Non-pigmented ciliary epithelial cell (primary cell): ENCODE measurements around the gene HIPK2.

Source experiments
- DNase-seq: peaks from one replicate; pipeline ENCODE4 v3.0.0-alpha.2; 2010; ENCODE audit warnings: low read depth

The HIPK2 gene

DNA sequence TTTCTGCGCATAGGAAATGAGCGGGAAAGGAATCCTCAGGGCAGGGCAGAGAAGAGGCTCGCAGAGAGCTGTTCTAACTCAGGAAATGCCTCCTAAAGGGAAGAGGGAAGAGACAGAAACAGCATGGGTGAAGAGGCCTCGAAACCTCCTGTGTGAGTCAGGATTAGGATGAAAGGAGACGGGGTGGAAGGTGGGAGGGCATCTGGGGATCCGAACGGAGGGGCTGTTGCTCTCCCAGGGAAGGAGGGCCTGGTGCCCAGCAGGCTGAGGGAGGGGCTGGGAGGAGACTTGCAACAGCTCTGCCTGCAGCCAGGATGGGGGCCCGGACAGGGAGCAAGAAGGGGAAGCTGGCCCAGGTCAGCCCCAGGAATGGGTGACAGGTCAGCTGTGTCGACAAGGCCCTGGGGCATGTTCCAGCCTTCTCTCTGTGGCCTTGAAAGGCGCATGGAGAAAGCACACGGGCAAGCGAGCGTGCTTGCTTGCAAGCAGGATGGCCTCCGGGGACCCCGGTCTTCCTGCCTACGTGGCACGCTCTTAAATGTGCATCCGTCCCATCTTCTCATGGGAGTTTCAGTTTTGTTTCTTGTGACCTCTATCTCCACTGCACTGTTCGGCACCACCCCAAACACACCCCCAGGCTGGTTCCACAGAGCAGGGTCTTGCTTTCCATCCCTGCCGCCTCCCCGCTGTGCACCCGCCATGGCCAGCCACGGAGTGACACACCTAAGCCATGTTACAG, 63.5 kb downstream of the HIPK2 start:
- DNase-seq: no peak

- DNase-seq: no peak
Measured at GRCh38 chr7:139713526-139714162, 64.2 kb downstream of the HIPK2 start.

GRCh38 chr7:139713061-139713460, 64.7 kb downstream of the HIPK2 start:
- no peak for DNase-seq

DNA sequence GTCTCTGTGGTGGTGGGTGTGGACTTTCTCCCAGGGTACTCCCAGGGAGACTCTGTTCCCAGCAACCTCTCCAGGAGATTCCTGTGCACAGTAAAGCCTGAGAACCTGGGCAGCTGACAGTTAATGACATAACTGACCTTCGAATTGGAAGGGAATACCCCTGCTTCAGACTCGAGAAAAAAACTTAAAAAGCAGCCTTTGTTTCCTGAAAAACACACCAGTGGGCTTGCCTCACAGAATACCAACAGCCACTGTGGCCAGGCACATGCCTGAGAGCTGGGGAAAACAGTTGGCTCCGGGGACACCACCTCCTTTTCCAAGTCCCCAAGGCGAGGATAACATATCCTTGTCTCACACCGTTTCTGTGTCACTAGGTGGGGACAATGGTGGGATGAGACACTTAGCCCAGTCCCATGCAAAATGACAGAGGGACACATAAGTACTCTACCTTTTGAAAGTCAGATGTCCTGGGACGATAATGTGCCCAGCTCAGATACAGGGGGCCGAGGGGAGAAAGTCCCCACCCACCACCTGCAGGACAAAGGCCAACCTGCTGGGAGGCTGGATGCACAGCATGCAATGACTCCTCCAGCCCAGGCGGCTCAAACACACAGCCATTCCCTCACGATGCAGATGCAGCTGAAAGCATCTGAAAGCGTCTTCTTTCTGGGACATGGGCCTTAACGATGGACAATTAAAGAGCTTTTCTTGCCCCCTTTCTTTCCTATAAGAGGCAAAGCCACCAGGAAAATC, 65.6 kb downstream of the HIPK2 start:
- no peak for DNase-seq

DNA sequence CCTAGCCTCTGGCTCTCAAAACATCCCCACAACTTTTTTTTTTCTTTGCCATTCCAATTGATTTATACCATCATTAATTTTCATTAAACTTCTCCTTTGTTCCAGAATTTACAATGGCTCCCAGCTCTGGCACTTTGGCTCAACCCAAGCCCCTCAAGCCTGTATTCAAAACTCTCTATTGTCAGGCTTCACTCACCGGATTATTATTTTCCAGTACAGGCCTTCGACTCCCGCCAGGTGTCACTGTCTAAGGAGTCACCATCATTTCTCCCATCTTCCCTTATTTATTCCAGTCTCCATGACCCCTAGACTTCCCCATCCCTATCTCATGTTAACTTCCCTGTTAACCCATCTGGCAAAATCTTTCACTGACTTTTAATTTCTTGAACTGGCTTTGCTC, 67.8 kb downstream of the HIPK2 start:
- DNase-seq: no peak

DNA sequence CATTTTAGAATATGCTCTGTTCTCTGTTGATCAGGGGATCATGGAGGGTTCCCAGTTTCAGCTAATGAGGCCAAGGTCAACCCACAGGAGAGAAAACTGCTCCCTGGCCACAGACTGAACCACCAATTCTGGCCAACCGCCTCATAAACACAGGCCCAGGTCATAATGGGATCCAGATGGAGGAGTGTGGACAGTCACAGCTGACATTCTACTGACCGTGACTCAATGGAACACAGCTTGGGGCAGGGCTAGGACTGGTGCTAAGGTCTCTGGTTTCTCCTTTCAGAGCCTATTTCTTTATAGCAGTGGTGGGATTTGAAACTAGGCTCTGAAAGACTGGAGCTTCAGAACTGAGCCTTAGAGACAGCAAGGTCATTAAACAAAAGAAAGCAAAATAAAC, 68.3 kb downstream of the HIPK2 start:
- DNase-seq: no peak

DNA sequence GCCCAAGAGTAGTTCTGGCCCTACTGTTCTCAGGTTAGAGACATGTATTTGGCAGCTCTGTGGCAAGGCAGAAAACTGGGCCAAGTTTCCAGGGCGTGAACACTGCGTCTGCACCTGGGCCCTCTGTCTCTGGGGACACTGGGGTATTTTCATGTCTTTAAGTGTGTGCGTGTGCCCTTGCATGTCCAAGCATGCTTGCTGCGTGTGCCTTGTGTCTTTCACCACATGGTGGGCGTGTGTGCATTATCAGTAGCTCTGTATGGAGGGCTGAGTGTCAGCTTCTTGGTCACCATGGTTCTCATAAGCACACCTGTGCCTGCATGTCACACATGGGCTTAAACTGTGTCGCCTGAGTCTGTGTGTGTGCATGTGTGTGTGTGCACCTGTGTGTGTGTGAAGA, 69.3 kb downstream of the HIPK2 start:
- DNase-seq: no peak

GRCh38 chr7:139706837-139707236, 71.0 kb downstream of the HIPK2 start:
- no peak for DNase-seq

DNA sequence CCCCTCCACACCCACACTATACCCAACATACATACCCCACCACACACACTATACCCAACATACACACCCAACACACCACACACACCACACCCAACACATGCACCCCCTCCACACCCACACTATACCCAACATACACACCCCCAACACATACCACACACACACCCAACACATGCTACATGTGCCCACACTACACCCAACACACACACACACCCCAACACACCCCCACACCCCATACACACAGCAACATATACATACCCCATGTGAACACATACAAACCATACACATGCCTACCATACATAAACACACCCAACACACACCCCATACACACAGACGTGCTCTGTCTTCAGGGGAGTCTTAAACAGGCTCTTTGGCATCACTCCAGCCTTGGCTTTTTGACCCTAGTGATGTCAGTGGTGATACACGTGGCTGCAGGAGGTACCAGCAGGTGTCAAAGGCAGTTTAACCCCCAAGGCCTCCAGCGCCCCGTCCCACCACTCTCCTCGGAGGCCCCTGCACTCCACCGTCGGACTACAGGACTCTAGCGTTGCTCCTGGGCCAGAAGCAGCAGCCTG, 73.4 kb downstream of the HIPK2 start:
- no peak for DNase-seq

GRCh38 chr7:139703487-139704307, 74.1 kb downstream of the HIPK2 start:
- no peak for DNase-seq

GRCh38 chr7:139702811-139703486, 74.8 kb downstream of the HIPK2 start:
- DNase-seq: no peak

- no peak for DNase-seq
Measured at GRCh38 chr7:139702313-139702731, 75.5 kb downstream of the HIPK2 start.

- no peak for DNase-seq
Measured at GRCh38 chr7:139701908-139702307, 75.9 kb downstream of the HIPK2 start.

GRCh38 chr7:139700505-139701235, 77.1 kb downstream of the HIPK2 start:
- no peak for DNase-seq

- DNase-seq: no peak
Measured at GRCh38 chr7:139699640-139700504, 77.9 kb downstream of the HIPK2 start.

GRCh38 chr7:139698844-139699243, 79.0 kb downstream of the HIPK2 start:
- DNase-seq: no peak

- no peak for DNase-seq
Measured at GRCh38 chr7:139698278-139698677, 79.5 kb downstream of the HIPK2 start.

- no peak for DNase-seq
Measured at GRCh38 chr7:139697056-139697455, 80.7 kb downstream of the HIPK2 start.

DNA sequence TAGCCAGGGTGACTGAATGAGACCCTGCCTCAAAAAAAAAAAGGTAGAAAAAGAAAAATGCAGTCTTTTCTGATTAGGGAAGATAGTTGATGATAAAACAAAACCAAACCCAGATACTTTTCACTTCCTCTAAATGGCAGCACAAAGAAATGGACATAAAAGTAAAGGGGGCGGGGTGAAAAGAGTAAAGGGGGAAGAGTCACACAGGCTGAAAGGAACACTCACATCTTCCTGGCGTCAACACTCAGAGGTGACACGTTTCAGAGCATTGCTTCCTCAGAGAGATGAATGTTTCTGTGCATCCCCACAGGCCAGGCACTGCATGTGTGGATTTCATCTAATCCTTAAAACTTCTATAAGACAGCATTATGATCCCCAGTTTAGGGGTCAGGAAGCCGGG, 81.2 kb downstream of the HIPK2 start:
- no peak for DNase-seq

DNA sequence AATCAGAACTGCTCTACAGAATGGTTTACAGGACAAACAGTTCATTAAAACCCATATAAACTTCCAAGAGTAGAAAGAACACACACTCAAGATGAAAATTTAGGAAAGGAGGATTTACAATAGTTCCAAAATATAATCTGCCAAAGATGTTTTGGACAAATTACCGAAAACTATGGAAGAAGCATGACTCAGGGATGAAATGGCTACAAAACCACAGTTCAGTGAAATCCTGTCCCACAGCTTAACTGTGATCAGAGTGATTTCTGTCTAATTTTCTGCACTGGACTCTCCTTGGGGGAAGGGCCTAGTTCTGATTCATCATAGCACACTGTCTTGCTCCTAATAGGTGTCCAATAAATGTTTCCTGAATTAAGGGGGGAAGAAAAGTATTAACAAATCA, 82.2 kb downstream of the HIPK2 start:
- no peak for DNase-seq
